GM12872 (cell line): Measurements from ENCODE around the gene TRIM24.

Experiments
- CTCF ChIP-seq: IDR thresholded peaks from 3 replicates; pipeline ENCODE4 v1.5.1; 2011; ENCODE audit warnings: low read depth, mild to moderate bottlenecking, low read length, moderate library complexity; ENCODE audit not compliant: insufficient read depth

The TRIM24 gene

GRCh38 chr7:138603549-138604318 lies 143.7 kb downstream of the TRIM24 start:
- no peak for TF ChIP-seq CTCF

GRCh38 chr7:138606236-138606635 lies 146.2 kb downstream of the TRIM24 start:
- no peak for TF ChIP-seq CTCF

GRCh38 chr7:138607216-138608126 lies 147.4 kb downstream of the TRIM24 start:
- TF ChIP-seq CTCF: no peak

GRCh38 chr7:138608275-138608674 lies 148.2 kb downstream of the TRIM24 start:
- no peak for TF ChIP-seq CTCF

DNA sequence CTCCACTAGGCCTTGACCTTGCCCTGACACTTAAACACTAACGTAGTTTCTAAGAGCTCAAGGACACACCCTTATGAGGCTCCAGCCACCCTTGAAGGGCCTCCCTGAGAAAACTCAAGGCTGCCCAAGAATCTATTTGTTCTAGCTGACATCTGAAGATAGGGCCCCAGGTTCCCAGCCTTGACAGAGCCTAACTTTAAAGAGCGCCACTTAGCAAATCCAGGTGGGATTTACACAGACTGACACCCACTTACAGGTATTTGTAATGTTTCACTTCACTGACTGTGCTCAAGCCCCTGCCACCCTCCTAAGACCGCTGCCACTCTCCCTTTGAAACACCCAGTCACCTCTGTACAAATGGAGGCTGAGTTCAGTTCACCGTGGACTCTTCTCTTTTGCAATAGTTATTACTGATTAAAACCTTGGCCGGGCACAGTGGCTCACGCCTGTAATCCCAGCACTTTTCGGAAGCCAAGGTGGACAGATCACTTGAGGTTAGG lies 150.7 kb downstream of the TRIM24 start:
- TF ChIP-seq CTCF: no peak

GRCh38 chr7:138613630-138614029 lies 153.6 kb downstream of the TRIM24 start:
- TF ChIP-seq CTCF: no peak

DNA sequence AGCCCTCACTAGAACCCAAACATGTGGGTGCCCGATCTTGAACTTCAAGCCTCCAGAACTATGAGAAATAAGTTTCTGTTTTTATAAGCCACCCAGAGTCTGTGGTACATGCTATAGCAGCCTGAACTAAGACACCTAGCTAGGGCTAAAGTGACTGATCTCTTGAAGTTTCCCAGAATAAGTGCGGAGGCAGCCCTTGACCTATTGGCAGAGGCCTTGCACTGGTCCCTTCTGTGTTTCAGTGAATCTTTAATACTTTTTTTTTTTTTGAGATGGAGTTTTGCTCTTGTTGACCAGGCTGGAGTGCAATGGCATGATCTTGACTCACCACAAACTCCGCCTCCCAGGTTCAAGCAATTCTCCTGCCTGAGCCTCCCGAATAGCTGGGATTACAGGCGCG lies 156.0 kb downstream of the TRIM24 start:
- no peak for TF ChIP-seq CTCF
